GM12874 (cell line): ENCODE measurements around the gene CD163.

Source experiments
- TF ChIP-seq, protein P1 (sequence below): IDR thresholded peaks from 2 replicates; pipeline ENCODE4 v1.5.1; 2011; ENCODE audit warnings: low read depth, mild to moderate bottlenecking, control low read depth, low read length, moderate library complexity; ENCODE audit not compliant: insufficient read depth

Gene CD163

DNA sequence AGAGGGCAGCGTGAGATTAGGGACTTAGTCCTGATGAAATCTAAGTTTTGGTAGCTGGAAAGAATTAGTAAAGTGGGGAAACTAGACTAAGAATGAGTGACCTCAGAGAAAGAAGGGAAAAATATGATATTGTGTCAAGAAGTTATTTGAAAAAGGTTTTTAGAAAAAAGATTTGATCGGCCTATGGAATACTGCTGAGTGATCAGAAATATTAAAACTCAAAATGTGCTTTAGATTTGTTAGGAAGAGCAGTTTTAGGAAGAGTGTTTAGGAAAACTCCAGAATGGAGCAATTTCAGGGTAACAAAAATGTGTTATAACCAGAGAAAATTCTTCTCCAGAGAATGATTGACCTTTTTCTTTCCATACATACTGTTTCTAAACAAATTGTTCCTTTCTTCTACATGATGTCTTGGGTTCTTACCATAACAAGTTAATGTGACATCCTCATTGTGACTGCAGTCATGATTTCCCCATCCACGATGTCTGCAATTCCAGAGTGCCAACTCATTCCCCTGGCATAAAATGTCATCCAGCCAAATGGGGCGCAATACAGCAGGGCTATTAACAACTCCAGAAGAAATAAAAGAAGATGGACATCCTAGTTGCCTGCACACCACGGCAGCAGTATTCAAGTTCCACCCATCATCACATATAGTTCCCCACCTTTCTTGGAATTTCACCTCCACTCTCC lies 71.4 kb downstream of the CD163 start:
- TF ChIP-seq, protein P1, sequence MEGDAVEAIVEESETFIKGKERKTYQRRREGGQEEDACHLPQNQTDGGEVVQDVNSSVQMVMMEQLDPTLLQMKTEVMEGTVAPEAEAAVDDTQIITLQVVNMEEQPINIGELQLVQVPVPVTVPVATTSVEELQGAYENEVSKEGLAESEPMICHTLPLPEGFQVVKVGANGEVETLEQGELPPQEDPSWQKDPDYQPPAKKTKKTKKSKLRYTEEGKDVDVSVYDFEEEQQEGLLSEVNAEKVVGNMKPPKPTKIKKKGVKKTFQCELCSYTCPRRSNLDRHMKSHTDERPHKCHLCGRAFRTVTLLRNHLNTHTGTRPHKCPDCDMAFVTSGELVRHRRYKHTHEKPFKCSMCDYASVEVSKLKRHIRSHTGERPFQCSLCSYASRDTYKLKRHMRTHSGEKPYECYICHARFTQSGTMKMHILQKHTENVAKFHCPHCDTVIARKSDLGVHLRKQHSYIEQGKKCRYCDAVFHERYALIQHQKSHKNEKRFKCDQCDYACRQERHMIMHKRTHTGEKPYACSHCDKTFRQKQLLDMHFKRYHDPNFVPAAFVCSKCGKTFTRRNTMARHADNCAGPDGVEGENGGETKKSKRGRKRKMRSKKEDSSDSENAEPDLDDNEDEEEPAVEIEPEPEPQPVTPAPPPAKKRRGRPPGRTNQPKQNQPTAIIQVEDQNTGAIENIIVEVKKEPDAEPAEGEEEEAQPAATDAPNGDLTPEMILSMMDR: no peak
